D721Med (cell line): Measurements from ENCODE around the gene KDM3B.

ENCODE experiments used
- DNase-seq: peaks from one replicate; pipeline ENCODE4 v3.0.0; 2011; ENCODE audit warnings: low spot score; ENCODE audit not compliant: insufficient read length
- FAIRE-seq: peaks from 2 replicates; lab custom pipeline; 2011; peaks lifted over from hg19 to GRCh38; lab: Jason Lieb, UNC
- CTCF ChIP-seq: IDR thresholded peaks from 2 replicates; pipeline ENCODE4 v1.5.1; 2012; ENCODE audit warnings: mild to moderate bottlenecking, control low read depth; ENCODE audit not compliant: insufficient read depth; ENCODE audit errors: missing control alignments

The KDM3B gene

GRCh38 chr5:138354387-138354786 lies 1.9 kb downstream of the KDM3B start:
- FAIRE-seq (no peak), DNase-seq (no peak)
- TF ChIP-seq CTCF: no peak

- no peak for TF ChIP-seq CTCF
- DNase-seq (no peak), FAIRE-seq (peak; percentile 85)
Measured at GRCh38 chr5:138354926-138355378, 2.5 kb downstream of the KDM3B start.

- FAIRE-seq: no peak
- DNase-seq: no peak
- no peak for TF ChIP-seq CTCF
Measured at GRCh38 chr5:138359621-138360020, 7.1 kb downstream of the KDM3B start.

- no peak for TF ChIP-seq CTCF
- FAIRE-seq: no peak
- DNase-seq: no peak
Measured at GRCh38 chr5:138360941-138361452, 8.5 kb downstream of the KDM3B start.

- DNase-seq (no peak), FAIRE-seq (no peak)
- no peak for TF ChIP-seq CTCF
Measured at GRCh38 chr5:138364576-138364975, 12.1 kb downstream of the KDM3B start.

DNA sequence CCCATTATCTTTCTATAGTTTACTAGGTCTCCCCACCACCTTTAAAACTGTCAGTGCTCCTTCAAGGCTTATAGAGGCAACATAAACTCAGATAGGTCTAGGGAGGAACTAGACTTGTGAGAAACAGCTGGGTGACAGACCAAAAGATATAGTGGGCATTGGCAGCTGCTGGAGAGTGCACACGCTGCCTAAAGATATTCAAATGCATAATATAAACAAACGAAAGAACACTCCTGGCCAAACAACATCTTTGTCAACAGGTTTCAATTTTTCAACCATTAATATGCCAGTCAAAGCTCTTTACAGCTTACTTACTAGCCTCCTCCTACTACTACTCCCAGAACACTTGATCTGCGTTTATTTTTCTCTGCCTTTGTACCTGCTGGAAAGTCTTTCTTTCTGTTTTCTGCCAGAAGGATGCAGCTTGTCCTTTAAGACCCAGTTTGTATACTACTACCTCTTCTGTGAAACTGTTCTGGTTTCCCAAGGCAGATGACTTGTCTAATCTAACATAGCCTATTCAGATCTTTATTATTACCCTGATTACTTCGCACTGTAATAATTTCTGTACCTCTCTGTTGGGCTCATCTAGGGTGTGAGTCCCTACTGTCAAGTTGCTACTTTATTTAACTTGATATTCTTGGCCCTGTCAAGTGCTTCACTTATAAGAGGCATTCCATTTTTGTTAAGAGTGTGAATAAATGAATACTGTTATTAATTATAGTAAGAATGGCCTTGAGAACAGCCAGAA lies 14.3 kb downstream of the KDM3B start:
- no peak for FAIRE-seq
- DNase-seq: no peak
- TF ChIP-seq CTCF: no peak

DNA sequence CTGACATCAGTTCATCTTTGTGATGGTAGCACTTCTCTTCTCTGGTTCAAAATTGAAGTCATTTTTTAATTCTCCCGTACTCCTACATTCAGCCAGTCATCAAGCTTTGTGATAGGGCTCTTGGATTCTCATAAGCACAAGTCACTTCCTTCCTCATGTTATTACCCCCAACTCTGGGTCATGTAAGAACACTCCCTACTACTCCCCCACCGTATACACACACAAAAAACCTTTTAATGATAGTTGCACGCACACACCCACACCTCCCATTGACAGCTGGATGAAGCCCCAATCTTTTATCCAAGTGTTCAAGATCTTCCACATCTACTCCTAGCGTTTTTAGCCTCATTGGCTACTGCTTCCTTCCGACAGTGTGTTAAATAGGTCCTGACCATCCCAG lies 16.8 kb downstream of the KDM3B start:
- FAIRE-seq (no peak), DNase-seq (no peak)
- no peak for TF ChIP-seq CTCF
